Mucosa of stomach (tissue), 1 donor: ENCODE measurements around the gene FBXW4.
"Not testable (repeated sequence)": the region's sequence is repeated elsewhere in the genome, so short reads cannot be mapped to it uniquely, and the experiment has no call there.

ENCODE experiments used
- H3K27me3 ChIP-seq: one replicate; pipeline ENCODE4 v1.7.0; 2013; ENCODE audit warnings: mild to moderate bottlenecking, low read length; ENCODE audit not compliant: control insufficient read depth, insufficient read depth
- H3K36me3 ChIP-seq: one replicate; pipeline ENCODE4 v1.7.0; 2013; ENCODE audit warnings: low read length; ENCODE audit not compliant: control insufficient read depth, insufficient read depth
- H3K4me1 ChIP-seq: one replicate; pipeline ENCODE4 v1.7.0; 2013; ENCODE audit warnings: mild to moderate bottlenecking, low read length; ENCODE audit not compliant: control insufficient read depth, insufficient read depth
- H3K4me3 ChIP-seq: one replicate; pipeline ENCODE4 v1.7.0; 2013; ENCODE audit warnings: low read length
- H3K9ac ChIP-seq: one replicate; pipeline ENCODE4 v1.7.0; 2013; ENCODE audit warnings: mild to moderate bottlenecking, low read length, moderate library complexity
- H3K9me3 ChIP-seq: one replicate; pipeline ENCODE4 v1.7.0; 2013; ENCODE audit warnings: mild to moderate bottlenecking, low read length, moderate library complexity; ENCODE audit not compliant: control insufficient read depth
- donor health status: Pancreatic carcinoma.

The FBXW4 gene

GRCh38 chr10:101612086-101612485 is 82.9 kb downstream of the FBXW4 start:
- H3K9ac ChIP-seq: no peak overlapping the region
- peaks cover 4% of the 10 kb centered on the region for H3K4me1 ChIP-seq
- no peak overlapping the region for H3K4me3 ChIP-seq
- no peaks in the 10 kb centered on the region for H3K9me3 ChIP-seq
- H3K27me3 ChIP-seq: no peaks in the 10 kb centered on the region
- peaks cover 10% of the 10 kb centered on the region for H3K36me3 ChIP-seq

- Histone ChIP-seq H3K9ac (no peak overlapping the region), H3K9me3 (no peaks in the 10 kb centered on the region), H3K4me3 (no peak overlapping the region), H3K36me3 (peaks cover 10% of the 10 kb centered on the region), H3K4me1 (peaks cover 4% of the 10 kb centered on the region), H3K27me3 (no peaks in the 10 kb centered on the region)
Measured at GRCh38 chr10:101611096-101611905, 83.7 kb downstream of the FBXW4 start.

GRCh38 chr10:101609481-101609880 is 85.5 kb downstream of the FBXW4 start:
- H3K4me1 ChIP-seq: peaks cover 4% of the 10 kb centered on the region
- no peak overlapping the region for H3K4me3 ChIP-seq
- peaks cover 10% of the 10 kb centered on the region for H3K36me3 ChIP-seq

GRCh38 chr10:101607124-101607523 is 87.8 kb downstream of the FBXW4 start:
- H3K4me3 ChIP-seq: no peak overlapping the region
- H3K9me3 ChIP-seq: no peaks in the 10 kb centered on the region
- H3K36me3 ChIP-seq: peaks cover 10% of the 10 kb centered on the region
- no peaks in the 10 kb centered on the region for H3K27me3 ChIP-seq
- peaks cover 4% of the 10 kb centered on the region for H3K4me1 ChIP-seq
- no peak overlapping the region for H3K9ac ChIP-seq

More at GRCh38 chr10:101609481-101609880, 85.5 kb downstream of the FBXW4 start:
- H3K9ac ChIP-seq: no peak overlapping the region
- no peaks in the 10 kb centered on the region for H3K27me3 ChIP-seq
- H3K9me3 ChIP-seq: no peaks in the 10 kb centered on the region

GRCh38 chr10:101602761-101603398 is 92.1 kb downstream of the FBXW4 start:
- Histone ChIP-seq H3K4me1 (peaks cover 4% of the 10 kb centered on the region), H3K9ac (no peak overlapping the region), H3K27me3 (no peaks in the 10 kb centered on the region), H3K4me3 (no peak overlapping the region), H3K36me3 (no peaks in the 10 kb centered on the region), H3K9me3 (no peaks in the 10 kb centered on the region)

GRCh38 chr10:101601541-101601940 is 93.4 kb downstream of the FBXW4 start:
- Histone ChIP-seq H3K27me3 (no peaks in the 10 kb centered on the region), H3K9me3 (no peaks in the 10 kb centered on the region), H3K36me3 (no peaks in the 10 kb centered on the region), H3K4me3 (no peak overlapping the region), H3K4me1 (no peaks in the 10 kb centered on the region), H3K9ac (no peak overlapping the region)

- no peaks in the 10 kb centered on the region for H3K9me3 ChIP-seq
- H3K27me3 ChIP-seq: no peaks in the 10 kb centered on the region
- H3K36me3 ChIP-seq: no peaks in the 10 kb centered on the region
- no peak overlapping the region for H3K4me3 ChIP-seq
- H3K4me1 ChIP-seq: no peaks in the 10 kb centered on the region
- no peak overlapping the region for H3K9ac ChIP-seq
Measured at GRCh38 chr10:101597091-101597900, 97.7 kb downstream of the FBXW4 start.

GRCh38 chr10:101595591-101596433 is 99.2 kb downstream of the FBXW4 start:
- Histone ChIP-seq H3K36me3 (no peaks in the 10 kb centered on the region), H3K9ac (no peak overlapping the region), H3K4me1 (no peaks in the 10 kb centered on the region), H3K27me3 (no peaks in the 10 kb centered on the region), H3K4me3 (no peak overlapping the region), H3K9me3 (no peaks in the 10 kb centered on the region)

GRCh38 chr10:101593331-101593730 is 101.6 kb downstream of the FBXW4 start:
- H3K4me3 ChIP-seq, H3K27me3 ChIP-seq, H3K36me3 ChIP-seq, H3K4me1 ChIP-seq, H3K9me3 ChIP-seq, H3K9ac ChIP-seq: not testable (repeated sequence)

- H3K27me3 ChIP-seq: no peaks in the 10 kb centered on the region
- H3K9ac ChIP-seq: no peak overlapping the region
- H3K36me3 ChIP-seq: no peaks in the 10 kb centered on the region
- H3K9me3 ChIP-seq: no peaks in the 10 kb centered on the region
- peak overlapping the region; percentile 64 for H3K4me3 ChIP-seq
- H3K4me1 ChIP-seq: peaks cover 16% of the 10 kb centered on the region
Measured at GRCh38 chr10:101588879-101589278, 106.1 kb downstream of the FBXW4 start.
